ENCODE data around the gene BAZ1B.
"Not testable (repeated sequence)": the region's sequence is repeated elsewhere in the genome, so short reads cannot be mapped to it uniquely, and the experiment has no call there.

BAZ1B gene

DNA sequence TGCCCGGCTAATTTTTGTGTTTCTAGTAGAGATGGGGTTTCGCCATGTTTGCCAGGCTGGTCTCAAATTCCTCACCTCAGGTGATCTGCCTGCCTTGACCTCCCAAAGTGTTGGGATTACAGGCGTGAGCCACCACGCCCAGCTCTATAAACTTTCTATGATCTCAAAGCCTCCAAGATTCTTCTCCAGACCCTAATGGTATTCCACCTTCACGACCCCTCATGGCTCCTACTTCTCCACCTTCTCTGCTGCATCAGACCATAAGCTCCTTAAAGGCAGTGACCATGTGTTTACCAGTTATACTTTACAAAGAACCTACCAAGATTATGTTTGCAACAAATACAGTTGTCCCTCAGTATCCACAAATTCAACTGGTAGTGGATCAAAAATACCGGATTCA lies 10.1 kb upstream of the BAZ1B start (continued):
- no peak for TF ChIP-seq ZNF8 (CRISPR knock-in tag; IDR thresholded peaks at IDR 0.05)
- no peak for TF ChIP-seq TOX (CRISPR knock-in tag; IDR thresholded peaks at IDR 0.05; ENCODE audit: borderline replicate concordance)
- TF ChIP-seq SNAI2 (CRISPR knock-in tag; IDR thresholded peaks at IDR 0.05), result no peak
- TF ChIP-seq RARB (CRISPR knock-in tag; IDR thresholded peaks at IDR 0.05), result no peak

DNA sequence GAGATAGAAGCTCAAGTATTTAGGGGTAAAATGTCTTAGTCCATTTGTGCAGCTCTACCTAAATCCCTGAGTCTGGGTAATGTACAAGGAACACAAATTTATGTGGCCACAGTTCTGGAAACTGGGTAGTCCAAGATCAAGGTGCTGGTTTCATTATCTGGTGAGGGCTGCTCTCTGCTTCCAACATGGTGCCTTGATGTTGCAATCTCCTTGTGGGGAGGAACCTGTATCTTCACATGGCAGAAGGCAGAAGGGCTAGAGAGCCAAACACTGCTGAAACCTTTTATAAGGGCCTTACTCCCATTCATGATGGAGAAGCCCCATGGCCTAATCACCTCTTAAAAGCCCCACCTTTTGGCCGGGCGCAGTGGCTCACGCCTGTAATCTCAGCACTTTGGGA lies 8.7 kb upstream of the BAZ1B start:
- no peak for ATAC-seq
- TF ChIP-seq, protein P1, sequence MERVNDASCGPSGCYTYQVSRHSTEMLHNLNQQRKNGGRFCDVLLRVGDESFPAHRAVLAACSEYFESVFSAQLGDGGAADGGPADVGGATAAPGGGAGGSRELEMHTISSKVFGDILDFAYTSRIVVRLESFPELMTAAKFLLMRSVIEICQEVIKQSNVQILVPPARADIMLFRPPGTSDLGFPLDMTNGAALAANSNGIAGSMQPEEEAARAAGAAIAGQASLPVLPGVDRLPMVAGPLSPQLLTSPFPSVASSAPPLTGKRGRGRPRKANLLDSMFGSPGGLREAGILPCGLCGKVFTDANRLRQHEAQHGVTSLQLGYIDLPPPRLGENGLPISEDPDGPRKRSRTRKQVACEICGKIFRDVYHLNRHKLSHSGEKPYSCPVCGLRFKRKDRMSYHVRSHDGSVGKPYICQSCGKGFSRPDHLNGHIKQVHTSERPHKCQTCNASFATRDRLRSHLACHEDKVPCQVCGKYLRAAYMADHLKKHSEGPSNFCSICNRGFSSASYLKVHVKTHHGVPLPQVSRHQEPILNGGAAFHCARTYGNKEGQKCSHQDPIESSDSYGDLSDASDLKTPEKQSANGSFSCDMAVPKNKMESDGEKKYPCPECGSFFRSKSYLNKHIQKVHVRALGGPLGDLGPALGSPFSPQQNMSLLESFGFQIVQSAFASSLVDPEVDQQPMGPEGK (CRISPR knock-in tag; IDR thresholded peaks at IDR 0.05; ENCODE audit: borderline replicate concordance), result no peak
- TF ChIP-seq RARB (CRISPR knock-in tag; IDR thresholded peaks at IDR 0.05) (no peak), ESRRG (CRISPR knock-in tag; IDR thresholded peaks at IDR 0.05) (no peak), ZNF70 (CRISPR knock-in tag; IDR thresholded peaks at IDR 0.05) (no peak), ISL1 (CRISPR knock-in tag; IDR thresholded peaks at IDR 0.05) (no peak), ARNTL (CRISPR knock-in tag; IDR thresholded peaks at IDR 0.05; ENCODE audit: borderline replicate concordance, low read depth) (no peak), ZNF8 (CRISPR knock-in tag; IDR thresholded peaks at IDR 0.05) (no peak), ZFP30 (CRISPR knock-in tag; IDR thresholded peaks at IDR 0.05) (no peak), PPARA (CRISPR knock-in tag; IDR thresholded peaks at IDR 0.05; ENCODE audit: borderline replicate concordance) (no peak), ZNF565 (CRISPR knock-in tag; conservative IDR thresholded peaks at IDR 0.05; ENCODE audit: low read depth) (no peak)
- TF ChIP-seq, protein P2, sequence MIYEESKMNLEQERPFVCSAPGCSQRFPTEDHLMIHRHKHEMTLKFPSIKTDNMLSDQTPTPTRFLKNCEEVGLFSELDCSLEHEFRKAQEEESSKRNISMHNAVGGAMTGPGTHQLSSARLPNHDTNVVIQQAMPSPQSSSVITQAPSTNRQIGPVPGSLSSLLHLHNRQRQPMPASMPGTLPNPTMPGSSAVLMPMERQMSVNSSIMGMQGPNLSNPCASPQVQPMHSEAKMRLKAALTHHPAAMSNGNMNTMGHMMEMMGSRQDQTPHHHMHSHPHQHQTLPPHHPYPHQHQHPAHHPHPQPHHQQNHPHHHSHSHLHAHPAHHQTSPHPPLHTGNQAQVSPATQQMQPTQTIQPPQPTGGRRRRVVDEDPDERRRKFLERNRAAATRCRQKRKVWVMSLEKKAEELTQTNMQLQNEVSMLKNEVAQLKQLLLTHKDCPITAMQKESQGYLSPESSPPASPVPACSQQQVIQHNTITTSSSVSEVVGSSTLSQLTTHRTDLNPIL (CRISPR knock-in tag; IDR thresholded peaks at IDR 0.05; ENCODE audit: low read depth), result no peak

DNA sequence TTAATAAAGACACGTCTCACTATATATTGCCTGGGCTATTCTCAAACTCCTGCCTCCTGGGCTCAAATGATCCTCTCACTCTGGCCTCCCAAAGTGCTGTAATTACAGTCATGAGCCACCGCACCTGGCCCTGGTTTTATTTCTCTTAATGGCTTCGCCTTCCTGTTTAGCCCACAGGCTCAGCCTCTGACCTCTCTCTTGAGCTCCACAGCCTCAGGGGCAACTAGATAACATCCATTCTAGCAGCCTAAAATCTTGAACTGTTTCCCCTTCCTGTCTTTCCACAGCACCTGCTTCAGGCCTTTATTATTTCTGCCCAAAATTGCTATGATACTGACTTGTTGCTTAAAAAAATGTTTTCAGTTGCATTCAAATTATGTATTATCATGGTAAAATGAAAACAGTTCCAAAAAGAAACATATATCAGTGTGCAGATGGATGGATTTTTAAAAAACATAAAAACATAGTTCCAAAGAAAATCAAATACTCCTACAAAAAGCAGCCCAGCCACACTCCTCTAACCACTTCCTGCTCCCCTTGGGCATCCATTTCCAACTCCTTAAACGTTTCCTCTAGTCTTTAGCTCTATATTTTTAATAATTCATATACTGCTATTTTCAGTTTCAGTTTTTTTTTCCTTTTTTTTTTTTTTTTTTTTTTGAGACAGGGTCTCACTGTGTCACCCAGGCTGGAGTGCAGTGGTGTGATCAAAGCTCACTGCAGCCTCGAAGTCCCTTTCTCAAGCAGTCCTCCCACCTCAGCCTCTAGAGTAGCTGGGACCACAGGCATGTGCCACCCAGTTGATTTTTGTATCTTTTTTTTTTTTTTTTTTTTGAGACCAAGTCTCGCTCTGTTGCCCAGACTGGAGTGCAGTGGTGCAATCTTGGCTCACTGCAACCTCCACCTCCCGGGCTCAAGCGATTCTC lies 5.1 kb upstream of the BAZ1B start:
- ATAC-seq, result no peak
- TF ChIP-seq, protein P3, sequence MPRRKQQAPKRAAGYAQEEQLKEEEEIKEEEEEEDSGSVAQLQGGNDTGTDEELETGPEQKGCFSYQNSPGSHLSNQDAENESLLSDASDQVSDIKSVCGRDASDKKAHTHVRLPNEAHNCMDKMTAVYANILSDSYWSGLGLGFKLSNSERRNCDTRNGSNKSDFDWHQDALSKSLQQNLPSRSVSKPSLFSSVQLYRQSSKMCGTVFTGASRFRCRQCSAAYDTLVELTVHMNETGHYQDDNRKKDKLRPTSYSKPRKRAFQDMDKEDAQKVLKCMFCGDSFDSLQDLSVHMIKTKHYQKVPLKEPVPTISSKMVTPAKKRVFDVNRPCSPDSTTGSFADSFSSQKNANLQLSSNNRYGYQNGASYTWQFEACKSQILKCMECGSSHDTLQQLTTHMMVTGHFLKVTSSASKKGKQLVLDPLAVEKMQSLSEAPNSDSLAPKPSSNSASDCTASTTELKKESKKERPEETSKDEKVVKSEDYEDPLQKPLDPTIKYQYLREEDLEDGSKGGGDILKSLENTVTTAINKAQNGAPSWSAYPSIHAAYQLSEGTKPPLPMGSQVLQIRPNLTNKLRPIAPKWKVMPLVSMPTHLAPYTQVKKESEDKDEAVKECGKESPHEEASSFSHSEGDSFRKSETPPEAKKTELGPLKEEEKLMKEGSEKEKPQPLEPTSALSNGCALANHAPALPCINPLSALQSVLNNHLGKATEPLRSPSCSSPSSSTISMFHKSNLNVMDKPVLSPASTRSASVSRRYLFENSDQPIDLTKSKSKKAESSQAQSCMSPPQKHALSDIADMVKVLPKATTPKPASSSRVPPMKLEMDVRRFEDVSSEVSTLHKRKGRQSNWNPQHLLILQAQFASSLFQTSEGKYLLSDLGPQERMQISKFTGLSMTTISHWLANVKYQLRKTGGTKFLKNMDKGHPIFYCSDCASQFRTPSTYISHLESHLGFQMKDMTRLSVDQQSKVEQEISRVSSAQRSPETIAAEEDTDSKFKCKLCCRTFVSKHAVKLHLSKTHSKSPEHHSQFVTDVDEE (CRISPR knock-in tag; IDR thresholded peaks at IDR 0.05), result no peak
- TF ChIP-seq ZFP3 (CRISPR knock-in tag; IDR thresholded peaks at IDR 0.05) (no peak), RARB (CRISPR knock-in tag; IDR thresholded peaks at IDR 0.05) (no peak), CSDC2 (CRISPR knock-in tag; IDR thresholded peaks at IDR 0.05) (no peak), ZNF565 (CRISPR knock-in tag; conservative IDR thresholded peaks at IDR 0.05; ENCODE audit: low read depth) (no peak), OSR1 (CRISPR knock-in tag; IDR thresholded peaks at IDR 0.05) (no peak)
- TF ChIP-seq, protein P4, sequence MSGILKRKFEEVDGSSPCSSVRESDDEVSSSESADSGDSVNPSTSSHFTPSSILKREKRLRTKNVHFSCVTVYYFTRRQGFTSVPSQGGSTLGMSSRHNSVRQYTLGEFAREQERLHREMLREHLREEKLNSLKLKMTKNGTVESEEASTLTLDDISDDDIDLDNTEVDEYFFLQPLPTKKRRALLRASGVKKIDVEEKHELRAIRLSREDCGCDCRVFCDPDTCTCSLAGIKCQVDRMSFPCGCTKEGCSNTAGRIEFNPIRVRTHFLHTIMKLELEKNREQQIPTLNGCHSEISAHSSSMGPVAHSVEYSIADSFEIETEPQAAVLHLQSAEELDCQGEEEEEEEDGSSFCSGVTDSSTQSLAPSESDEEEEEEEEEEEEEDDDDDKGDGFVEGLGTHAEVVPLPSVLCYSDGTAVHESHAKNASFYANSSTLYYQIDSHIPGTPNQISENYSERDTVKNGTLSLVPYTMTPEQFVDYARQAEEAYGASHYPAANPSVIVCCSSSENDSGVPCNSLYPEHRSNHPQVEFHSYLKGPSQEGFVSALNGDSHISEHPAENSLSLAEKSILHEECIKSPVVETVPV (CRISPR knock-in tag; IDR thresholded peaks at IDR 0.05), result no peak

DNA sequence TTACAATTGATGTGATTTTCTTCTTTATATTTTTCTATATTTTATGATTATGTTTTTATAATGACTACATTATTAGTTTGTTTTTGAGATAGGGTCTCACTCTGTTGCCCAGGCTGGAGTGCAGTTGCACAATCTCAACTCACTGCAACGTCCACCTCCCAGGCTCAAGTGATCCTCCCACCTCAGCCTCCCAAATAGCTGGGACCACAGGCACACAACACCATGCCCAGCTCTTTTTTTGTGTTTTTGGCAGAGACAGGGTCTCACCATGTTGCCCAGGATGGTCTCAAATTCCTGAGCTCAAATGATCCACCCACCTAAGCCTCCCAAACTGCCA lies 4.0 kb upstream of the BAZ1B start:
- not testable (repeated sequence) for ATAC-seq

DNA sequence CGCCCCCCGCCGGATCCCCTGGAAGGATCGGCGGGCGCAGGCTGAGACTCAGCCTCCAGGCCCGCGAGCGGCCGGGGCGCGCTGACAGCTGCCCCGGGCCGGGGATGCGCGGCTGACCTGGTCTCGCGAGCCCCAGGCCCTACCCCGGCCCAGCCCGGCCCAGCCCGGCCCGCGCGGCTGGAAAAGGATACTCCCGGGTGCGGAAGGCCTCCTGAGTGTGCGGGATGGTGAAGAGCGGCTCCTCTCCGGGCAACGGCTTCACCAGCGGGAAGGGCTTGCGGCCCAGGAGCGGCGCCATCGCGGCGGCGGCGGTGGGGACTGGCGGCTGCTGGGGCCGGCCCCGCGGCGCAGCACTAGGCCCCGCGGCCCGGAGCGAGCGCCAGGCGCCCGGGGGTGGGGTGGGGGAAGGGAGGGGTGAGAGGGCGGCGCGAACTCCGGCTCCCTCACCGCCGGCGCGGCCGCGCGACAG lies 423 bp downstream of the BAZ1B start:
- peak; percentile 54 for ATAC-seq
- TF ChIP-seq TOX (CRISPR knock-in tag; IDR thresholded peaks at IDR 0.05; ENCODE audit: borderline replicate concordance) (no peak), RARB (CRISPR knock-in tag; IDR thresholded peaks at IDR 0.05) (no peak), GLIS3 (CRISPR knock-in tag; IDR thresholded peaks at IDR 0.05) (no peak), CSDC2 (CRISPR knock-in tag; IDR thresholded peaks at IDR 0.05) (no peak), ZC3H10 (CRISPR knock-in tag; IDR thresholded peaks at IDR 0.05) (no peak), ZNF565 (CRISPR knock-in tag; conservative IDR thresholded peaks at IDR 0.05; ENCODE audit: low read depth) (no peak), PPARA (CRISPR knock-in tag; IDR thresholded peaks at IDR 0.05; ENCODE audit: borderline replicate concordance) (no peak)
- TF ChIP-seq, protein P5, sequence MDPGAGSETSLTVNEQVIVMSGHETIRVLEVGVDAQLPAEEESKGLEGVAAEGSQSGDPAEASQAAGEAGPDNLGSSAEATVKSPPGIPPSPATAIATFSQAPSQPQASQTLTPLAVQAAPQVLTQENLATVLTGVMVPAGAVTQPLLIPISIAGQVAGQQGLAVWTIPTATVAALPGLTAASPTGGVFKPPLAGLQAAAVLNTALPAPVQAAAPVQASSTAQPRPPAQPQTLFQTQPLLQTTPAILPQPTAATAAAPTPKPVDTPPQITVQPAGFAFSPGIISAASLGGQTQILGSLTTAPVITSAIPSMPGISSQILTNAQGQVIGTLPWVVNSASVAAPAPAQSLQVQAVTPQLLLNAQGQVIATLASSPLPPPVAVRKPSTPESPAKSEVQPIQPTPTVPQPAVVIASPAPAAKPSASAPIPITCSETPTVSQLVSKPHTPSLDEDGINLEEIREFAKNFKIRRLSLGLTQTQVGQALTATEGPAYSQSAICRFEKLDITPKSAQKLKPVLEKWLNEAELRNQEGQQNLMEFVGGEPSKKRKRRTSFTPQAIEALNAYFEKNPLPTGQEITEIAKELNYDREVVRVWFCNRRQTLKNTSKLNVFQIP (CRISPR knock-in tag; IDR thresholded peaks at IDR 0.05; ENCODE audit: borderline replicate concordance, low read depth), result no peak
- TF ChIP-seq, protein P3 (CRISPR knock-in tag; IDR thresholded peaks at IDR 0.05), result no peak

Measured in SK-N-SH treated with all-trans-retinoic acid at 6 μM for 48 hours (cell line).